Calu3 (cell line): Measurements from ENCODE around the gene DDX54. TPM values are rescaled to one million over a fixed set of nuclear protein-coding genes. Genes with fewer than 3 reads are reported as not detected.

Source experiments
- BruUV-seq: library from RNA; stranded (reverse); fragments of 400-500 nt; replicated peaks from 2 replicates; lab custom pipeline; 2021; lab: Mats Ljungman, UMichigan
- CTCF ChIA-PET: fragments of 300-600 bp; sonication (Branson Sonifier 250); formaldehyde crosslinking; loops from one replicate; lab custom pipeline; 2022; ENCODE audit warnings: antibody characterized with exemption; lab: Charles Lee
- DNase-seq: peaks from one replicate; pipeline ENCODE4 v3.0.0; 2022
- H3K27ac Mint-ChIP-seq: one replicate; pipeline ENCODE4 v1.8.0; 2022; ENCODE audit warnings: mixed read lengths; ENCODE audit not compliant: unreplicated experiment
- H3K27me3 Mint-ChIP-seq: one replicate; pipeline ENCODE4 v1.8.0; 2022; ENCODE audit warnings: mixed read lengths; ENCODE audit not compliant: unreplicated experiment
- H3K36me3 Mint-ChIP-seq: one replicate; pipeline ENCODE4 v1.8.0; 2022; ENCODE audit warnings: mild to moderate bottlenecking, moderate library complexity, mixed read lengths; ENCODE audit not compliant: insufficient read depth, unreplicated experiment
- H3K4me1 Mint-ChIP-seq: one replicate; pipeline ENCODE4 v1.8.0; 2022; ENCODE audit warnings: mild to moderate bottlenecking, low read depth, mixed read lengths; ENCODE audit not compliant: unreplicated experiment
- H3K4me3 Mint-ChIP-seq: one replicate; pipeline ENCODE4 v1.8.0; 2022; ENCODE audit warnings: mild to moderate bottlenecking, low read depth, moderate library complexity, mixed read lengths; ENCODE audit not compliant: unreplicated experiment
- H3K9me3 Mint-ChIP-seq: one replicate; pipeline ENCODE4 v1.8.0; 2022; ENCODE audit warnings: low read depth, mixed read lengths; ENCODE audit not compliant: unreplicated experiment
- CTCF ChIP-seq: fragments of 200-600 bp; IDR thresholded peaks from one replicate; pipeline ENCODE4 v1.8.0; 2022; ENCODE audit warnings: antibody characterized with exemption; ENCODE audit not compliant: unreplicated experiment
- intact Hi-C: fragments of 100-400 bp; cut with micrococcal nuclease; formaldehyde crosslinking; loops from one replicate; pipeline ENCODE4 v1.10.0; 2022; ENCODE audit not compliant: unreplicated experiment
- total RNA-seq: library from RNA; stranded (reverse); gene quantifications from 2 replicates; pipeline ENCODE4 v1.2.3, GENCODE V29; 2022

The DDX54 gene
- total RNA-seq, 1 experiment from 2014 or later = 104 TPM

- peaks cover 54% of the 10 kb centered on the region for H3K4me1 Mint-ChIP-seq
- H3K36me3 Mint-ChIP-seq = peaks cover 46% of the 10 kb centered on the region
- no peaks in the 10 kb centered on the region for H3K27me3 Mint-ChIP-seq
- peak; percentile 60 for TF ChIP-seq CTCF
- no peaks in the 10 kb centered on the region for H3K9me3 Mint-ChIP-seq
- CTCF ChIA-PET = interaction anchor here (1.1 to 1.9 kb wide), 3 partner anchors 10 to 22 kb away, joined by 4 to 14 read pairs (median 5); partner anchors contain the start of gene CFAP73
- DNase-seq = peak; percentile 59
- peak overlapping the region; percentile 37 for H3K27ac Mint-ChIP-seq
- intact Hi-C loops = no loop called here
- H3K4me3 Mint-ChIP-seq = peak overlapping the region; percentile 42
- no TSS peak for BruUV-seq
These were observed 54.7 kb downstream of the DDX54 start for GRCh38 chr12:113130457-113131135.

- DNase-seq = no peak
- no peaks in the 10 kb centered on the region for H3K27me3 Mint-ChIP-seq
- intact Hi-C loops = no loop called here
- H3K4me1 Mint-ChIP-seq = peaks cover 52% of the 10 kb centered on the region
- H3K4me3 Mint-ChIP-seq = peak overlapping the region; percentile 42
- peaks cover 44% of the 10 kb centered on the region for H3K36me3 Mint-ChIP-seq
- H3K27ac Mint-ChIP-seq = no peak overlapping the region
- no peak for TF ChIP-seq CTCF
- no TSS peak for BruUV-seq
- CTCF ChIA-PET = interaction anchor here (1.1 to 1.9 kb wide), 1 partner anchor 23 kb away, joined by 5 to 14 read pairs; no protein-coding TSS in a partner anchor
- no peaks in the 10 kb centered on the region for H3K9me3 Mint-ChIP-seq
These were observed 55.4 kb downstream of the DDX54 start for GRCh38 chr12:113129664-113130456.

- intact Hi-C loops = no loop called here
- H3K36me3 Mint-ChIP-seq = peaks cover 40% of the 10 kb centered on the region
These were observed 56.2 kb downstream of the DDX54 start for GRCh38 chr12:113128802-113129663.

More at GRCh38 chr12:113128802-113129663, 56.2 kb downstream of the DDX54 start:
- H3K27me3 Mint-ChIP-seq = no peaks in the 10 kb centered on the region
- H3K4me3 Mint-ChIP-seq = no peak overlapping the region
- CTCF ChIA-PET = interaction anchor here (1.1 kb wide), 1 partner anchor 24 kb away, joined by 5 read pairs; no protein-coding TSS in a partner anchor
- H3K27ac Mint-ChIP-seq = no peak overlapping the region
- H3K9me3 Mint-ChIP-seq = no peaks in the 10 kb centered on the region
- BruUV-seq = no TSS peak
- no peak for DNase-seq
- peaks cover 52% of the 10 kb centered on the region for H3K4me1 Mint-ChIP-seq
- TF ChIP-seq CTCF = no peak
